Fibroblast of the aortic adventitia (primary cell): ENCODE data around the gene TNFSF9. TPM values are rescaled to one million over a fixed set of nuclear protein-coding genes. Genes with fewer than 3 reads are reported as not detected.

ENCODE experiments used
- DNase-seq: peaks from one replicate; pipeline ENCODE4 v3.0.0-alpha.2; 2010; ENCODE audit warnings: low read depth
- H3K4me3 ChIP-seq: 2 replicates; pipeline ENCODE4 v1.5.1; 2011; ENCODE audit warnings: low read depth, mild to moderate bottlenecking, control low read depth, low read length, moderate library complexity
- total RNA-seq: library from RNA; depleted of rRNA; stranded (reverse); fragments of >200 nt; gene quantifications from 2 replicates; pipeline ENCODE4 v1.2.3, GENCODE V29; 2012; ENCODE audit warnings: low replicate concordance
- TF ChIP-seq, protein P1 (sequence below): IDR thresholded peaks from 2 replicates; pipeline ENCODE4 v1.5.1; 2011; ENCODE audit warnings: mild to moderate bottlenecking, low read length, control low read depth, inconsistent platforms; ENCODE audit not compliant: insufficient read depth

The TNFSF9 gene
- total RNA-seq, 1 donor, result 2.6 TPM

DNA sequence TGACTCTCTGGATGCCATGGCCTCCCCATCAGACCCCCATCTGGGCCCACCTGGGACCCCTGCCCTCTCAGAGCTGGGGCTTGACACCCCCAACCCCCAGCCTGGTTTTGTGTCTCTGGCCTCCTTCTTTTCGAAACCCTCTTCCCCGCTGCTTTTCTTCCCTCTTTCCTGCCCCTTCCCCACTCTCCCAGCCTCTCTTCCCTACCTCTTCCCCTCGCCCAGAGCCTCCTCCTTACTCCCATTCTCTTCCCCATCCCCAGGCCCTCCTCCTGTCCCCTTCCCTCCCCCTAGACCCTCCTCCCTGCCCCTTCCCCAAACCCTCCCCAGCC lies 2.1 kb downstream of the TNFSF9 start:
- TF ChIP-seq, protein P1, sequence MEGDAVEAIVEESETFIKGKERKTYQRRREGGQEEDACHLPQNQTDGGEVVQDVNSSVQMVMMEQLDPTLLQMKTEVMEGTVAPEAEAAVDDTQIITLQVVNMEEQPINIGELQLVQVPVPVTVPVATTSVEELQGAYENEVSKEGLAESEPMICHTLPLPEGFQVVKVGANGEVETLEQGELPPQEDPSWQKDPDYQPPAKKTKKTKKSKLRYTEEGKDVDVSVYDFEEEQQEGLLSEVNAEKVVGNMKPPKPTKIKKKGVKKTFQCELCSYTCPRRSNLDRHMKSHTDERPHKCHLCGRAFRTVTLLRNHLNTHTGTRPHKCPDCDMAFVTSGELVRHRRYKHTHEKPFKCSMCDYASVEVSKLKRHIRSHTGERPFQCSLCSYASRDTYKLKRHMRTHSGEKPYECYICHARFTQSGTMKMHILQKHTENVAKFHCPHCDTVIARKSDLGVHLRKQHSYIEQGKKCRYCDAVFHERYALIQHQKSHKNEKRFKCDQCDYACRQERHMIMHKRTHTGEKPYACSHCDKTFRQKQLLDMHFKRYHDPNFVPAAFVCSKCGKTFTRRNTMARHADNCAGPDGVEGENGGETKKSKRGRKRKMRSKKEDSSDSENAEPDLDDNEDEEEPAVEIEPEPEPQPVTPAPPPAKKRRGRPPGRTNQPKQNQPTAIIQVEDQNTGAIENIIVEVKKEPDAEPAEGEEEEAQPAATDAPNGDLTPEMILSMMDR, result no peak
- DNase-seq, result no peak
- no peak overlapping the region for H3K4me3 ChIP-seq

DNA sequence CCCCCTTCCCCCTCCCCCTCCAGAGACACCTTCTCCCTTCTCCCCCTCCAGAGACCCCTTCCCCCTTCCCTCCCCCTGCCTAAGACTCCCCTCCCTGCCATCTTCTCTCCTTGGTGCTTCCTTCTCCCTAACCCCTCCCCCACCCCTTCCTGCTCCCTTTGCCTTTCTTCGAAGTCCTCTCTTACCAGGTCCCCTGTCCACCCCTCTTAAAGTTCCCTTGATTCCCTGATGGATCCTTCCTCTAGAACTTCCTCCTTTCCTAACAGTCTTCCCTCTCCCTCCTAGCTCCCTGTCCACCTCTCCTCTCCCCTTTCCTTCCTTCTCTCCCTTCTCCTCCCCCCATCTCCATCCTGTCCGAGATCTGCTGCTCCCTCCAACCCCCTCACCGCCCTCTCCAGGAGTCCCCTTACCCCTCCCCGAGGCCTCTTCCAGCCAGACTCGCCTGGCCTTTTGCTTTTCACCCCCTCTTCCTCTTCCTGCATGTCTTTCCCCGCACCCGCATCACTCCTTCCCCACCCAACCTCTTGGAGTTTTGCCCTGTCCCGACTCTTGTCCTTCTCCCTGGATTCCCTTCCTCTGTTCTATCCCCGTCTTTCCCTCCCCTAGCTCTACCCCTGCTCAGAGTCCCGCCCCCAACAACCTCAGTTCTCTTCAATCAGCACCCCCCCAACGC lies 3.1 kb downstream of the TNFSF9 start:
- no peak overlapping the region for H3K4me3 ChIP-seq
- DNase-seq, result no peak
- TF ChIP-seq, protein P1, result no peak

DNA sequence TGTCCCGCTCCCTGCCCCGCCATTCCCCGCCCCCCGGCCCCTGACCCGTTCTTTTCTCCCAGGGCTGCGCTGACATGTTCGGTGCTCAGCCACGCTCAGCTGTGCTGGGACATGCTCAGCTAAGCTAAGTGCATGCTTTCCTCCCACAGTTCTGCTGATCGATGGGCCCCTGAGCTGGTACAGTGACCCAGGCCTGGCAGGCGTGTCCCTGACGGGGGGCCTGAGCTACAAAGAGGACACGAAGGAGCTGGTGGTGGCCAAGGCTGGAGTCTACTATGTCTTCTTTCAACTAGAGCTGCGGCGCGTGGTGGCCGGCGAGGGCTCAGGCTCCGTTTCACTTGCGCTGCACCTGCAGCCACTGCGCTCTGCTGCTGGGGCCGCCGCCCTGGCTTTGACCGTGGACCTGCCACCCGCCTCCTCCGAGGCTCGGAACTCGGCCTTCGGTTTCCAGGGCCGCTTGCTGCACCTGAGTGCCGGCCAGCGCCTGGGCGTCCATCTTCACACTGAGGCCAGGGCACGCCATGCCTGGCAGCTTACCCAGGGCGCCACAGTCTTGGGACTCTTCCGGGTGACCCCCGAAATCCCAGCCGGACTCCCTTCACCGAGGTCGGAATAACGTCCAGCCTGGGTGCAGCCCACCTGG lies 3.7 kb downstream of the TNFSF9 start:
- TF ChIP-seq, protein P1, result no peak
- H3K4me3 ChIP-seq, result no peak overlapping the region
- no peak for DNase-seq

DNA sequence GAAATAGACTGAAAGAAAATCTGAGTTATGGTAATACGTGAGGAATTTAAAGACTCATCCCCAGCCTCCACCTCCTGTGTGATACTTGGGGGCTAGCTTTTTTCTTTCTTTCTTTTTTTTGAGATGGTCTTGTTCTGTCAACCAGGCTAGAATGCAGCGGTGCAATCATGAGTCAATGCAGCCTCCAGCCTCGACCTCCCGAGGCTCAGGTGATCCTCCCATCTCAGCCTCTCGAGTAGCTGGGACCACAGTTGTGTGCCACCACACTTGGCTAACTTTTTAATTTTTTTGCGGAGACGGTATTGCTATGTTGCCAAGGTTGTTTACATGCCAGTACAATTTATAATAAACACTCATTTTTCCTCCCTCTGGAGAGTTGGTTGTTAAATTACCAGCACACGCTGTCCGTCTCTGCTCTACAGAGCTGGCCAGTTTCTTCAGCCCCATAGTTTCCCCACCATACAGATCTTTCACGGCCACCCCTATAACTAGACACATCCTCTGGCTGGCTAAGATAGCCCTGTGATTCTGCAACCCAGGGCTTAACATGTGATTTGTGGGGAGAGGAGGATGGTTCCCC lies 4.8 kb downstream of the TNFSF9 start:
- no peak overlapping the region for H3K4me3 ChIP-seq
- DNase-seq, result no peak
- TF ChIP-seq, protein P1, result no peak

DNA sequence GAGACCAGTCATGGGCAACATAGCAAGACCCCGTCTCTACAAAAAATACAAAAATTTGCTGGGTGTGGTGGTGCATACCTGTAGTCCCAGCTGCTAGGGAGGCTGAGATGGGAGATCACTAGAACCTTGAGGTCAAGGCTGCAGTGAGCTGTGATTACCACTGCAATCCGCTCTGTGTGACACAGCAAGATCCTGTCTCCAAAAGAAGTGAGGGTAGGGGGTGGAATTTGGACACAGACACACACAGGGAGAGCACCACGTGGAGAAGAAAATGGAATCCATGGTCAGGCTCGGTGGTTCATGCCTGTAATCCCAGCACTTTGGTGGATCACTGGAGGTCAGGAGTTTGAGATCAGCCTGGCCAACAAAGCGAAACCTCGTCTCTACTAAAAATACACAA lies 8.7 kb downstream of the TNFSF9 start:
- no peak for DNase-seq
- TF ChIP-seq, protein P1, result no peak
- H3K4me3 ChIP-seq, result no peak overlapping the region

DNA sequence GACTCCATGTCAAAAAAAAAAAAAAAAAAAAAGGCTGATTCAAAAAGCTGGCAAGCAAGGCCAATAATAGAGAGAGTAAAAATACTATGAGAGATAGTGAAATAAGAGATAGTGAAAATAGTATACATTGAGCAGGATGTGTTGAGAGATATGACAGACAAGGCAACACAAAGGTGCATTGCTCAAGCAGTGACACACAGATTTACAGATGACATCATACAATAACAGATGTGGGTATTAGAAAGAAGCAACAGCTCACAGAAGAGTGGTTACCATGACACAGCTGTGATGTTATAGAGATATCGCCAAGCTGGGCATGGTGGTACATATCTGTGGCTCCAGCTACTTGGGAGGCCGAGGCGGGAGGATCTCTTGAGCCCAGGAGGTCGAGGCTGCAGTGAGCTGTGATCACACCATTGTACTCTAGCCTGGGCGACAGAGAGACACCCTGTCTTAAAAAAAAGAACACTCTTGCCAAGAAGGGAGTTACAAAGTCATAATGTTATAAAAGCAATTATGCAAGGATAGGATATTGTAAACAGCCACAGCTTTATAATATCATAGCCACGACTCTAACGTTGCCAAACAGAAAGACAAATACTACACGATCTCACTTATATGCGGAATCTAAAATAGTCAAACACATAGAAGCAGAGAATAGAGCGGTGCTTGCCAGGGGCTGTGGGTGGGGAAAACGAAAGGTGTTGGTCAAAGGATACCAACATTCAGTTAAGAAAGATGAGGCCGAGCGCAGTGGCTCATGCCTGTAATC lies 10.3 kb downstream of the TNFSF9 start:
- TF ChIP-seq, protein P1, result no peak
- no peak overlapping the region for H3K4me3 ChIP-seq
- DNase-seq, result peak; percentile 4
